ENCODE measurements around the gene ARL14.

ARL14 gene

DNA sequence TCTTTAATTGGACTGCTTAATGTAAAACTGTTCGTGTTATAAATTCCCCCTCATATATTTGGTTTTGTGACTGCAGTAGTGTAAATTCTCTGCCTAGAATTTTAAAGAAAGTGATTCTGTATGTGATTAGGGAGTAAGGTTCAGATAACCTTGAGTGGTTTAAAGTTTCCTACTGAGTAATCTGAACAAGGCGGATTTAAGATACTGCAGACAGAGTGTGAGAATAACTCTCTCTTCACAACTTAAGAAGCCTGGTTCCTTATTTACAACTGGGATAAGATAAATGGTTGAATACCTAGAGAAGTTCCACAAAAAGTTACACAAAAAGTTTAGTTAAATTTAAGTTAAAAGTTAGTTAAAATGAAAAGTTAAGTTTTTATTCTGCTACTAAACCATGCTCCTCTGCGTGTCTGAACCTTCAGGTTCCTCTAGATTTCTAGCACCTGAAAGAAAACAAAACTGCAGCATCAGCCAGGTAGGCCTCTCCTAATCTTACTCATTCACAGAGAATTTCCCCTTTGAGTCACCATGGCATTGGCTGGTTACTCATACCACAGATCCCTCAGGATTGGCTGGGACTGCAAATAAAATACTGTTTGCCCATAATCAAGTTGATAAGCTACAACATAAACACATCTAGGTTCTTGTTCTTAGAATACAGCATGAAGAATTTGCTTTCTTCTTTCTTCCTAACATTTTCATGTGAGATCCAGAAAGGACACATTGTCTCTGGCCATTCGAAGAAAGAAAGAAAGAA lies at the start of gene ARL14:
Gene ARL14, plus strand, starts transcription at position 614 of the 757 bp plus-strand sequence. CDS start 187 bp downstream, outside the sequence.
- no peak for DNase-seq

- no peak for DNase-seq
Measured at GRCh38 chr3:160629491-160629890, 47.5 kb upstream of the ARL14 start.

- no peak for DNase-seq
Measured at GRCh38 chr3:160633361-160634083, 43.4 kb upstream of the ARL14 start.

GRCh38 chr3:160635213-160635612 lies 41.7 kb upstream of the ARL14 start:
- no peak for DNase-seq

DNA sequence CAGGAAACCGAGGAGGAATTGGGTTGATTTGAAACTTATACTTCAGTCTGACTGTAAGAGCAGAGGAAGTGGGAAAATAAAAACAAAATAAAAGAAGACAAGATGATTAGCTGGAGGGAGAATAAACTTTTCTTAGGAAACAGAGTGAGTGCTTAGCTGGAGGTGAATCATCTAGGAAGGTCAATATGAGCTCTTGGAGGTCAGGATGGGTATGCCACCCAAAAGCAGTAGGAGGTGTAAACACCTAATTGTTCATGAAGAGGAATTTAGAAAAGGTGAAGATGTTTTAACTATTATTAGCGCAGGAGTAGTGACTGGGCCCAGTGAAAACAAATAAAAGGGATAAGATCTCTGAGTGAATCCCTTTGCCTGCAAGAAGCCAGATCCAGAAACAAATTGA lies 39.9 kb upstream of the ARL14 start:
- DNase-seq, result no peak

DNA sequence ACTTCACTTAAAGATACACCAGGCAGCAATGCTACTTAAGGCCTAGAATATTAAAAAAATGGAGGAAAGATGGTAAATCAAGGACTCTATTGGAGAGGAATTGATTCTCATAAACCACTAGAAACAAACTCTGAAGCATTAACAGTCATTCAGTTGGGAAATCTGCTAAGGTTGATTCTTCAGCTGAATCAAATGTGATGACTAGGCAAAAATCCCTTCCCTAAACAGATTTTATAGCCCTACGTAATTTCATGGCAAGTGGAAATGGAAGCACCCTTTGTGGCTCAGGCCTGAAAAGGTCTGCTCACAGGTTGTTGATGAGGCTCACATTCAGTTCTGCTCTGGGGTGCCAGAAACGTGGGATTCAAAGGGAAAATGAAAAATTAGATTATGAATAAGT lies 38.8 kb upstream of the ARL14 start:
- DNase-seq, result no peak

GRCh38 chr3:160641665-160642309 lies 35.2 kb upstream of the ARL14 start:
- DNase-seq, result no peak

DNA sequence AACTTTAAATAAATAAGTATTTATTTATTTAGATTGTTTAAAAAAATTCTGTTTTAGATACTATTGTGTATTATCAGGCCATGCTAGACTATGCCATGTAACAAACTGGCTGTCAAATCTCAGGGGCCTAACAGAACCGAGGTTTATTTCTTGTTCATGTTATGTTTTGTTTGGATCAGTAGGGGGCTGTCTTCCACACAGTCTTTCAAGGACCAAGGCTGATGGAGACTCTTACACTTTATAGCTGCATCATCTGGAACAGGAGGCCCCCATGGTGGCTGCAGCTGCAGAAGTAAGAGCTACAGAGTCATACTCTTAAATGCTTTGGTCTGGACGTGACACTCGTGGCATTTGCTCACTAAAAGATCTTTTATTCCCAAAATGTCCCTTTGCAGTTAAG lies 33.0 kb upstream of the ARL14 start:
- DNase-seq, result no peak

DNA sequence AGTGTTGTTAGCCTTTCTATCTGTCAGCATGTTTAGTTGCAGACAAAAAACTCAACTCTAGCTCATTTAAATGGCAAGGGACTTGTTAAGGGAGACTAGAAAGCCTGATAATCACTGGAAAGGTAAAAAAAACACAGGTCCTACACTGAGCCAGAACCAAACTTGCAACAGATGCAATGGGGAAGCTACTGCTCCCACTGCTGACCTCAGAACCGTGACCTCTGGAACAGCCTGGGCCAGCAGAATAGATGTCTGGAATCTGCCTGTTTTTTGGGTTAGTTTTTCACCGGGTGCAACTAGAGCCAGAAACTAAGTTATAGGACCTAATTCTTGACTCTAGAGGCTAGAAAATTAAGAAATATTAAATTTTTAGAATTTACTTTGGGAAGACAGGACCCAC lies 32.5 kb upstream of the ARL14 start:
- no peak for DNase-seq

GRCh38 chr3:160648701-160649100 lies 28.3 kb upstream of the ARL14 start:
- DNase-seq, result no peak

DNA sequence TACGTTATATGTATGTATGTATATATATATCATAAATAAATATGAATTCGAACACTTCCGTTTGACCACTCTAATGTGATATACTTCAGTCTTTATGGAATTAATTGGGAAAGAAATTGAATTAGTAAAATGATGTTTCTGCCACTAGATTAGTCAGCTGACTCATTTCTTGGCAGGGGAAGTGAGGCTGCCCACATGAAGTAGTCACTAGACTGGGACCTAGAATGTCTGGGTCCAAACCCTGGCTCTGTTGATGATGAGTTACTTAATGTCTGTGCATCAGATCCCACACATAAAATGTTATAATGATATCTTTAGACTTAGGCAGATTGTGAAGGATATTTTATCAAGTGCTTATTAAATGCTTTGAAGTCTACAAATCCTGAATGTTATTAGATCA lies 27.4 kb upstream of the ARL14 start:
- DNase-seq, result no peak

DNA sequence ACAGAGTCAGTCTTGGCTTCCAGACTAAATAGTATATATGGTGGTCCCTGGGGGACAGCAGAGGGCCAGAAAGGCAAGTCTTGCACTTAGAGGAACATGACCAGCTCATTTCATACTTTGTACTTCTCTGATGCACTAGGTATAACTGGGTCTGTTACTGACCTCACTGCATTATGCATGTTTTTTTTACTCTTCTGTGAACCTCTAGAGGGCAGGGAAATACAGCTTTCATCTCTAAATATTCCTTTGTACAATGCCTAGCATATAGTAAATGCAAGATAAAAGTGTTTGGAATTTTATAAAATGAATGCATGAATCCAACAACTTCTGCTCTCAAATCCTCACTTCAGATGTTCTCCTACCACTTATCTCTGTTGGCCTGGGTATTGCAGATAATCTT lies 23.4 kb upstream of the ARL14 start:
- no peak for DNase-seq

DNA sequence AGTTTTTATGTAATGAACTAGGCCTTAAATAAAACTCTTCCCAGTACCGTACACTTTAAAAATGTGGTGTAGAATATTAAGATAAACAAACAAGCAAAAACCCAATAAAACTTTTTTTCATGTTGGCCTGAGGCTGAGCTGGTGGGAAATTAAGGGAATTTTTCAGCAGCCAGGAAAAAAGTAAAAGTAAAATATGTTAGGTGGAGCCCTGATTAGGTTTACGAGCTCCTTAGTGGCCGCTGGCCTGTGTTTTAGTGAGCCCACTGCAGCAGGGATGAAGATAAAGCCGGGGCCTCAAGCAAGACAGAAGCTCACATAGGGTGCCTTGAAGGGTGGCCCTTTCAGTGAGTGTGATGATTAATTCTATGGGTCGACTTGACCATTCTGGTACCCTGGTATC lies 16.1 kb upstream of the ARL14 start:
- DNase-seq, result no peak

DNA sequence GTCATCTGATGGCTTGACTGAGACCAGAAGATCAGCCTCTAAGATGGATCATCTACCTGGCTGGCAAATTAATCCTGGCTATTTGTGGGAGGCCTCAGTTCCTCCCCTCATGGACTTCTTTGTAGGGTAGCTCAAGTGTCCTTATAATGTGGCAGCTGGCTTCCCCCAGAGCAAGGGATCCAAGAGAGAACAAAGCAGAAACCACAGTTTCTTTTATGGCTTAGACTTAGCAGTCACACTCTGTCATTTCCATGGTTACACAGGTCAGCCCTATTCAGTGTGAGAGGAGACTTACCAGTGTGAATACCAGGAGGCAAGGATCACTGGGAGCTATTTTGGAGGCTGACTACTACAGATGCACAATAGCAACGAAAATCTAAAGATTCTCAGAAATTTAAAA lies 15.3 kb upstream of the ARL14 start:
- DNase-seq, result no peak

GRCh38 chr3:160665231-160665630 lies 11.7 kb upstream of the ARL14 start:
- DNase-seq, result no peak

- no peak for DNase-seq
Measured at GRCh38 chr3:160665784-160666526, 11.0 kb upstream of the ARL14 start.

GRCh38 chr3:160667452-160667851 lies 9.5 kb upstream of the ARL14 start:
- no peak for DNase-seq

- DNase-seq, result no peak
Measured at GRCh38 chr3:160668454-160668853, 8.5 kb upstream of the ARL14 start.

- no peak for DNase-seq
Measured at GRCh38 chr3:160671231-160671630, 5.7 kb upstream of the ARL14 start.

- DNase-seq, result no peak
Measured at GRCh38 chr3:160671995-160672394, 5.0 kb upstream of the ARL14 start.

DNA sequence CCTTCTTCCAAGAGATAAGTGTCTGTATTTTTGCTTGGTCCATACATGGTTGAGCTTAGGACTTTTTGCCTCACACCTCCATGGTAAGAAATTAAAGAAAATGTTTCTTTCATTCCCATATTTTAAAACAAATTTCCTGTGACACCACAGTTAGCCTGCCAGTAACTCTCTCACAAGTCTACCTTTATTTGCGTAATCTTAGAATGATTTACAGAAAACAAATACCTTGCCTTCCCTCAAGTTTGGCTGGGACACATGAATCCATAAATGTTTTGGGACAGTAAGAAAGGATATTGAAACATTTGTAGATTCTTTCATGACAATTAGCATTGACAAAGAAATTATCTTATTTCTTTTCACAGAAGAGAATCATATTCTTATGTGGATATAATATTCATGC lies 3.8 kb upstream of the ARL14 start:
- DNase-seq, result no peak

GRCh38 chr3:160675566-160676124 lies 1.3 kb upstream of the ARL14 start:
- no peak for DNase-seq

DNA sequence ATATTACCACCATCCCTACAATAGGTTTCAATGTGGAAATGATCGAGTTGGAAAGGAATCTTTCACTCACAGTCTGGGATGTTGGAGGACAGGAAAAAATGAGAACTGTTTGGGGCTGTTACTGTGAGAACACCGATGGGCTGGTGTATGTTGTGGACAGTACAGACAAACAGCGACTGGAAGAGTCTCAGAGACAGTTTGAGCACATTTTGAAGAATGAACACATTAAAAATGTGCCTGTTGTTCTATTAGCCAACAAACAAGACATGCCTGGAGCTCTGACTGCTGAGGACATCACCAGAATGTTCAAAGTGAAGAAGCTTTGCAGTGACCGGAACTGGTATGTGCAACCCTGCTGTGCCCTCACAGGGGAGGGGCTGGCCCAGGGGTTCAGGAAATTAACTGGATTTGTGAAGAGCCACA lies 510 bp downstream of the ARL14 start:
- DNase-seq, result no peak
